HepG2 (cell line): ENCODE data around the gene TUBA4A. TPM values are rescaled to one million over a fixed set of nuclear protein-coding genes. Genes with fewer than 3 reads are reported as not detected.

ENCODE experiments used
- microRNA counts: library from miRNA; unstranded; fragments of <30 nt; microRNA quantifications from one replicate; lab custom pipeline; 2015
- microRNA-seq: library from miRNA; unstranded; fragments of <30 nt; microRNA quantifications from one replicate; pipeline ENCODE4, GENCODE V29; 2020
- polyA plus RNA-seq, 8 experiments: library from polyadenylated mRNA; depleted of rRNA in 3 of 8; stranded (reverse) in 7 of 8; unstranded in 1 of 8; fragments of >200 nt; fragmentation: Illumina TruSeq in 4 of 8; extraction: Trizol in 4 of 8; gene quantifications; 2 replicates each; pipeline versions ENCODE4 v1.2.1 to v1.2.3, GENCODE V29; 2011 to 2016; ENCODE audit warnings: low read depth in 4 of 8, missing spikeins in 1 of 8, mixed read lengths in 1 of 8; ENCODE audit not compliant: insufficient read depth in 1 of 8
- small RNA-seq, 3 experiments: library from RNA; depleted of rRNA; stranded (forward); fragments of <200 nt; gene quantifications; one replicate each; pipeline ENCODE3, GENCODE V24; 2012; ENCODE audit warnings: low read depth in 2 of 3, low replicate concordance in 1 of 3; ENCODE audit not compliant: insufficient read length in 3 of 3, insufficient read depth in 2 of 3
- total RNA-seq, 5 experiments: library from RNA; depleted of rRNA; stranded (reverse); fragments of >200 nt; fragmentation: Illumina TruSeq; extraction: Trizol; gene quantifications; 2 replicates each; pipeline ENCODE4 v1.2.3, GENCODE V29; 2016; ENCODE audit warnings: low read depth in 1 of 5

The TUBA4A gene
- total and polyA plus RNA-seq, 2 of the 13 experiments (the other 11 are each of a cell fraction or from before 2014, with no cell fraction given): 1.3 to 12.7 TPM

MicroRNAs within 50 kb of the gene (microRNA counts, 767-probe panel; counts per million panel counts)
- not detected for microRNA hsa-miR-153 (lab: Ali Mortazavi, UCI)

Small RNAs within 50 kb of the gene (microRNA-seq; reads per million reads assigned to microRNA genes)
- gene MIR153-1: not detected

Small RNAs within 50 kb of the gene (small RNA-seq; reads per million reads assigned to genes)
- gene MIR153-1: 0 reads per million in 3 experiments

Other genes starting within 250 kb of the TUBA4A start
- gene CFAP65, start 212.4 kb downstream of the TUBA4A start, total RNA-seq (2016; rRNA removed; fragmentation: Illumina TruSeq; extraction: Trizol): not detected in 2 replicates
- gene CFAP65, start 212.4 kb downstream of the TUBA4A start, polyA plus RNA-seq (2011; rRNA removed): 0.03 and 0.05 TPM in 2 replicates
- gene IHH, start 193.0 kb downstream of the TUBA4A start, total RNA-seq (2016; rRNA removed; fragmentation: Illumina TruSeq; extraction: Trizol): 0.15 and 0.42 TPM in 2 replicates
- gene IHH, start 193.0 kb downstream of the TUBA4A start, polyA plus RNA-seq (2011; rRNA removed): 0.10 TPM in 1 of 2 replicates, not detected in the other
- 30.7 and 42.1 TPM in 2 replicates for gene NHEJ1, start 93.1 kb downstream of the TUBA4A start, total RNA-seq (2016; rRNA removed; fragmentation: Illumina TruSeq; extraction: Trizol)
- gene NHEJ1, start 93.1 kb downstream of the TUBA4A start, polyA plus RNA-seq (2011; rRNA removed): 23.8 and 30.0 TPM in 2 replicates
- 0.38 TPM in 1 of 2 replicates, not detected in the other for gene SLC23A3, start 83.9 kb downstream of the TUBA4A start, total RNA-seq (2016; rRNA removed; fragmentation: Illumina TruSeq; extraction: Trizol)
- 0.78 and 2.1 TPM in 2 replicates for gene SLC23A3, start 83.9 kb downstream of the TUBA4A start, polyA plus RNA-seq (2011; rRNA removed)
- gene CNPPD1, start 77.0 kb downstream of the TUBA4A start, total RNA-seq (2016; rRNA removed; fragmentation: Illumina TruSeq; extraction: Trizol): 24.8 and 35.5 TPM in 2 replicates
- gene CNPPD1, start 77.0 kb downstream of the TUBA4A start, polyA plus RNA-seq (2011; rRNA removed): 49.4 and 60.7 TPM in 2 replicates
- gene RETREG2, start 75.6 kb downstream of the TUBA4A start, total RNA-seq (2016; rRNA removed; fragmentation: Illumina TruSeq; extraction: Trizol): 59.7 and 86.0 TPM in 2 replicates
- 134 and 137 TPM in 2 replicates for gene RETREG2, start 75.6 kb downstream of the TUBA4A start, polyA plus RNA-seq (2011; rRNA removed)
- 39.4 and 53.3 TPM in 2 replicates for gene ZFAND2B, start 47.1 kb downstream of the TUBA4A start, total RNA-seq (2016; rRNA removed; fragmentation: Illumina TruSeq; extraction: Trizol)
- gene ZFAND2B, start 47.1 kb downstream of the TUBA4A start, polyA plus RNA-seq (2011; rRNA removed): 115 and 139 TPM in 2 replicates
- 51.3 and 137 TPM in 2 replicates for gene ABCB6, start 35.0 kb downstream of the TUBA4A start, total RNA-seq (2016; rRNA removed; fragmentation: Illumina TruSeq; extraction: Trizol)
- 91.1 and 106 TPM in 2 replicates for gene ABCB6, start 35.0 kb downstream of the TUBA4A start, polyA plus RNA-seq (2011; rRNA removed)
- gene ATG9A, start 24.3 kb downstream of the TUBA4A start, total RNA-seq (2016; rRNA removed; fragmentation: Illumina TruSeq; extraction: Trizol): 22.2 and 35.0 TPM in 2 replicates
- gene ATG9A, start 24.3 kb downstream of the TUBA4A start, polyA plus RNA-seq (2011; rRNA removed): 131 and 172 TPM in 2 replicates
- 14.6 and 25.3 TPM in 2 replicates for gene ANKZF1, start 24.1 kb downstream of the TUBA4A start, total RNA-seq (2016; rRNA removed; fragmentation: Illumina TruSeq; extraction: Trizol)
- gene ANKZF1, start 24.1 kb downstream of the TUBA4A start, polyA plus RNA-seq (2011; rRNA removed): 128 and 131 TPM in 2 replicates
- gene GLB1L, start 8.5 kb downstream of the TUBA4A start, total RNA-seq (2016; rRNA removed; fragmentation: Illumina TruSeq; extraction: Trizol): 2.7 and 6.8 TPM in 2 replicates
- gene GLB1L, start 8.5 kb downstream of the TUBA4A start, polyA plus RNA-seq (2011; rRNA removed): 6.2 and 7.3 TPM in 2 replicates
- gene STK16, start 8.4 kb downstream of the TUBA4A start, total RNA-seq (2016; rRNA removed; fragmentation: Illumina TruSeq; extraction: Trizol): 27.0 and 28.0 TPM in 2 replicates
- gene STK16, start 8.4 kb downstream of the TUBA4A start, polyA plus RNA-seq (2011; rRNA removed): 50.9 and 60.5 TPM in 2 replicates
- 0.18 and 0.29 TPM in 2 replicates for gene TUBA4B, start 675 bp downstream of the TUBA4A start, total RNA-seq (2016; rRNA removed; fragmentation: Illumina TruSeq; extraction: Trizol)
- 0.18 and 0.22 TPM in 2 replicates for gene TUBA4B, start 675 bp downstream of the TUBA4A start, polyA plus RNA-seq (2011; rRNA removed)
- 18.6 and 21.3 TPM in 2 replicates for gene DNAJB2, start 25.4 kb upstream of the TUBA4A start, total RNA-seq (2016; rRNA removed; fragmentation: Illumina TruSeq; extraction: Trizol)
- gene DNAJB2, start 25.4 kb upstream of the TUBA4A start, polyA plus RNA-seq (2011; rRNA removed): 31.1 and 55.2 TPM in 2 replicates
- gene PTPRN, start 55.5 kb upstream of the TUBA4A start, total RNA-seq (2016; rRNA removed; fragmentation: Illumina TruSeq; extraction: Trizol): not detected in 2 replicates
- 0.24 and 0.26 TPM in 2 replicates for gene PTPRN, start 55.5 kb upstream of the TUBA4A start, polyA plus RNA-seq (2011; rRNA removed)
- gene RESP18, start 78.8 kb upstream of the TUBA4A start, total RNA-seq (2016; rRNA removed; fragmentation: Illumina TruSeq; extraction: Trizol): not detected in 2 replicates
- not detected in 2 replicates for gene RESP18, start 78.8 kb upstream of the TUBA4A start, polyA plus RNA-seq (2011; rRNA removed)
- gene DNPEP, start 134.0 kb upstream of the TUBA4A start, total RNA-seq (2016; rRNA removed; fragmentation: Illumina TruSeq; extraction: Trizol): 103 and 104 TPM in 2 replicates
- 109 and 130 TPM in 2 replicates for gene DNPEP, start 134.0 kb upstream of the TUBA4A start, polyA plus RNA-seq (2011; rRNA removed)
- not detected in 2 replicates for gene DES, start 164.5 kb upstream of the TUBA4A start, total RNA-seq (2016; rRNA removed; fragmentation: Illumina TruSeq; extraction: Trizol)
- 0.21 TPM in 1 of 2 replicates, not detected in the other for gene DES, start 164.5 kb upstream of the TUBA4A start, polyA plus RNA-seq (2011; rRNA removed)
- gene SPEG, start 180.9 kb upstream of the TUBA4A start, total RNA-seq (2016; rRNA removed; fragmentation: Illumina TruSeq; extraction: Trizol): 0.18 TPM in 1 of 2 replicates, not detected in the other
- 0.24 and 0.94 TPM in 2 replicates for gene SPEG, start 180.9 kb upstream of the TUBA4A start, polyA plus RNA-seq (2011; rRNA removed)
- gene GMPPA, start 245.0 kb upstream of the TUBA4A start, total RNA-seq (2016; rRNA removed; fragmentation: Illumina TruSeq; extraction: Trizol): 81.1 and 88.7 TPM in 2 replicates
- 106 and 115 TPM in 2 replicates for gene GMPPA, start 245.0 kb upstream of the TUBA4A start, polyA plus RNA-seq (2011; rRNA removed)